CD4-positive, alpha-beta T cell treated with Interleukin-2 at 100 ng/mL for 4 hours (primary cell): ENCODE measurements around the gene PDE3B.
A peak's percentile ranks its signal among the peaks of the same experiment; 100 is the strongest.
"Not testable (repeated sequence)": the region's sequence is repeated elsewhere in the genome, so short reads cannot be mapped to it uniquely, and the experiment has no call there.

ENCODE experiments used
- DNase-seq: peaks from one replicate; pipeline ENCODE4 v3.0.0-alpha.2; 2020; ENCODE audit warnings: low spot score

The PDE3B gene

DNA sequence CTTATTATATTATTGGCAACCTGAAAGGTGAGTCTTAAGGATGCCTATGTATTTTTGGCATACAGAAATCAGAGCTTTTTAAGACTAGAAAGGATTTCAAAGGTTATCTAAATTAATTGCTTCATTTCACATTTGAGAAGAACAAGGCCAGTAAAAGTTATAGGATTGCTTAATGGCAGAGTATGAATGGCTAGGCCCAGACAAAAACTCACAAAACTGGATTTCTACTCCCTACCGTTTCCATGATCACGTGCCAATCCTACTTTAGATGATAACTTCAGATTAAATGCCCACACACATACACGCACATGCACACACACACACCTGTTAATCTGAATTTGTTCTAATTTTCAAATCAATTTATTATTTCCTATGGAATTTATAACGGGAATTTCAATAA, 1.8 kb upstream of the PDE3B start:
- no peak for DNase-seq

DNA sequence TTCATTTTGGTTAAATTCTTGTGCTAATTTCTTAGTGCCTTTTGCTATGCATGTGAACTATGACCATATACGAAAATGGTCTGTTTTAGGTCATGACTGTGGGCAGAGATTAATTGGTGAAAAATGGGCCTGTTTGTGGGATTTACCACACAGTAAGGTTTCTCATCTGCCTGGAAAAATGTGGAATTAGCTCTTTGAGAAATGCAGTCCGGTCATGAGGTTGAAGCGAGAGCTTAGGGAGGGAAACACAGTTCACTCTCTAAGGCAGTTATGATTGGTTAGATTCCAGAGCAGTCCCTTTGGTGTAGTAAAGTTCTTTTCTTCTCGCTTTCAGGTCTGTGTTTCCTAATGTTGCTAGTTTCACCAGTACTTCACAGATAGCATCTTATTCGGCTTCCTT, 1.2 kb upstream of the PDE3B start:
- no peak for DNase-seq

DNA sequence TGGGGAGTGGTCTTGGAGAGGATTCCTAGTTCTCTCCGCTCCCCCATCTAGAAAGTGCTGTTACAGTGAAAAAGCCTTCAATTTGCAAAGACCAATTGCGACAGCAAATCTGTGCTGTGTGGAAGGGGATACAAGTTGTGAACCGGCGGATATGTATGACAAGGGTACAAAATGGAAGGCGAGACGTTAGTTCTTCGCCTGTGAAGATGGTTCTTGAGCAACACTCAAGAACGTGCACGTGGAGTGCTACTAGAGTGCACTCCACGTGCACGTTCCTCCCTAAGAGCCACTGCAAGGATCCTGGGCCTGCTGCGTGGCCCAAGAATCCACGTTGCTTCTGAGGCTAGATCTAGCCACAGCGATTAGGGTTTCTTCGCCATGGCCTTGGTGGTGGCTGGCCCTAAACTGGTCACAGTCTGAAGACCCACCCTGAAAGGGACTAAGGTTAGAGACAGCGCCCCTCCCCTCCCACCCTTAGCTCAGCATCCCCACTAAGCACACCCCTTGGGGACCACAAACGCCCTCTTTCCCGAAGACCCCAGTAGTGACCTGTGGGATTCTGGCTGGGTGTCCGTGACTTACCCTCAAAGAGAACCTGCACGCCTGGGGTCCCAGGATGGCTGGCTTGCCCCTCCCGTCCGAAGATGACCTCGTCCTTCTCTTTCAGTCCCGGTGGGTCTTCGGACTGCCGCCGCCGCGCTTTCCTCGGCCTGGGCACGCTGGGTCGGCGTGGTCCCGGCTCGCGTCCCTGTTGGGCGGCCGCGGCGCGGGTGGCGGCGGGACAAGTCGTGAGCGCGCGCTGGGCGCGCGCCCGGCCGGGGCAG, 519 bp upstream of the PDE3B start:
- DNase-seq, result no peak

DNA sequence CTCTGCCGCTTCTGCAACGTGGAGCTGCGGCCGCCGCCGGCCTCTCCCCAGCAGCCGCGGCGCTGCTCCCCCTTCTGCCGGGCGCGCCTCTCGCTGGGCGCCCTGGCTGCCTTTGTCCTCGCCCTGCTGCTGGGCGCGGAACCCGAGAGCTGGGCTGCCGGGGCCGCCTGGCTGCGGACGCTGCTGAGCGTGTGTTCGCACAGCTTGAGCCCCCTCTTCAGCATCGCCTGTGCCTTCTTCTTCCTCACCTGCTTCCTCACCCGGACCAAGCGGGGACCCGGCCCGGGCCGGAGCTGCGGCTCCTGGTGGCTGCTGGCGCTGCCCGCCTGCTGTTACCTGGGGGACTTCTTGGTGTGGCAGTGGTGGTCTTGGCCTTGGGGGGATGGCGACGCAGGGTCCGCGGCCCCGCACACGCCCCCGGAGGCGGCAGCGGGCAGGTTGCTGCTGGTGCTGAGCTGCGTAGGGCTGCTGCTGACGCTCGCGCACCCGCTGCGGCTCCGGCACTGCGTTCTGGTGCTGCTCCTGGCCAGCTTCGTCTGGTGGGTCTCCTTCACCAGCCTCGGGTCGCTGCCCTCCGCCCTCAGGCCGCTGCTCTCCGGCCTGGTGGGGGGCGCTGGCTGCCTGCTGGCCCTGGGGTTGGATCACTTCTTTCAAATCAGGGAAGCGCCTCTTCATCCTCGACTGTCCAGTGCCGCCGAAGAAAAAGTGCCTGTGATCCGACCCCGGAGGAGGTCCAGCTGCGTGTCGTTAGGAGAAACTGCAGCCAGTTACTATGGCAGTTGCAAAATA, 816 bp downstream of the PDE3B start:
- peak; percentile 42 for DNase-seq

DNA sequence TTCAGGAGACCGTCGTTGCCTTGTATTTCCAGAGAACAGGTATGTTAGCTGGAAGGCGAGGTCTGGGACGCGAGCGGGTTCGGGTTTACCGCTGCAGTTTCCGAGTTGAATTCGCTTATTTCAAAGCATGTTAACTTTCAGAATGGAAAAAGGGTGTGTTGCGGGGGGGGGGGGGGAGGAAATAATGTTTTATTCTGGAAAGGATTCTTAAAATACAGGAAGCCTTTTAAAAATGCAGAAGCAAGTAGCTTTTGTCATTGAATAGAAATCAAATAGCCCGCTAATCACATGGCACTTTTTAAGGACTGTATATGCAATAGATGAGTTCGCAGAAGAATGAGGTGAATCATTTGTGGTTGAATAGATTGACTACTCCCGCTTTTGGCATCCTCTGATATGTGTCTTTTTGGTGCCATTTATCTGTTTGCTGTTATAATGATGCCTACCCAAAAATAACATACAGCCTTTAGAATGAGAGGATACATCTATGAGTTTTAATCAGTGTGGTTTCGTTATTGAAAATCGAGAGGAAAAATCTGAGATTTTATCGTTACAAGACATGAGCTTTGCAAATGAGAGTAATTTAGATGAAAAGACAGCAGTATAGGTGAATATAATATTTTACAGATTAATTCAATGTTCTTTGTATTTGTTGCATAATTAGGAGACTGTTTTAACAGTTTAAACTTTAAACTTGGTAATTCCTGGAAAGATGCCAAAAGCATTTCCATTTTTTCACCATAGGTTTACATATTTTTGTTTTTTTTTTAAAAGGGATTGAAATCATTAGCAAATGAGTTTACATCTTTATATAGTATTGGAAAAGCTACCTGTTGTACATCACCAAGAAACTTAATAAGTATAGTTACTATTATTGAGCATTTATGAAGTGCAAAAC, 1.7 kb downstream of the PDE3B start:
- peak; percentile 80 for DNase-seq

DNA sequence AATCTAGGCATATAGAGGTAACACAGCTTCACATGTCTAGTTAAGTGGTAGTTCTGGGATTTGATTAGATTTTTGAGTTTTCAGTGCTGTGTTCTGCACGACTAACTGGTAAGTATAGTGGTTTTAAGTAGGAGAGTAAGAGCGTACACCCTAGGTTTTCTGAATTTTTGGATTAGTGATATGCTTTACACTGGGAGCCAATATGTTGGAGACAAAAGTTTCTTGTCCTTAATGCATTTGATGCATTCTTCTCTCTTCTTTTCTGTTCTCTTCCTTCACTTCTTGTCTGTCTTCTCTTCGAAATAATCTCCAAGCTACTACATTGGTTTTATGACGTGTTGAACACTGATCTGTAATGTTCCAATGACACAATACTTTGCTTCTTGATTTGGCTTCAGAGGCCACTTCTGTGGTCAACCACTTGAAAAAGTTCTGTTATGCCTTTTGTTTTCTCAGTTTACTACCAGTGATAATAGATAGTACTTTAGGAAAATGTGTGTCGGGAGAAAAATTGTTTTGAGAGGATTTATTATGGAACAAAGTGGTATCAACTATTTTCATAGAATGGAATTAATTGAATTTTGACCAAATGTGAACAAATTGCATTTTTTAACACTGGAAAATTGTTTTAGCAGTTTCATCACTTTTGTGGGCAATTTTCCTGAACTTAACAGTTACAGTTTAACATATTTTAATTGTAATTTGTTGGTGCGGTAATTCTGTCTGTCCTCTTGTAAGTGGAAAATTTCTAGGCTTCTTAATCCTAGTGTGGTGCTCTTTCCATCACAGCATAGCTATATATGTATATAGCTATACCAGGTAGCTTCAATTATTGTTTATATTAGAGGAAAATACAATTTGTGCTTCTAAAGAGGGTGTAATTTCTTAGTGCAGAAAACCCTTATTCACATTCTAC, 2.6 kb downstream of the PDE3B start:
- no peak for DNase-seq

DNA sequence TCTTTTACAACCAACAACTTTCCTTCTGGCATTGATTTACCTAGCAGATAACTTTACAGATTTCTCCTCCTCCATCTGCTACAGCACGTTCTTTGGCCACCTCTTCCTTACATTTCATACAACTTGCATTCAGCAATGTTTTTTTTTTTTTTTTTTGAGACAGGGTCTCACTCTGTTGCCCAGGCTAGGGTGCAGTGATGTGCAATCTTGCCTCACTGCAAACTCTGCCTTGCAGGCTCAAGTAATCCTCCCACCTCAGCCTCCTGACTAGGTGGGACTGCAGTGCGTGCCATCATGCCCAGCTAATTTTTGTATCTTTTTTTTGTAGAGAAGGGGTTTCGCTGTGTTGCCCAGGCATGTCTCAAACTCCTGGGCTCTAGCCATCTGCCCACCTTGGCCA, 6.5 kb downstream of the PDE3B start:
- no peak for DNase-seq

DNA sequence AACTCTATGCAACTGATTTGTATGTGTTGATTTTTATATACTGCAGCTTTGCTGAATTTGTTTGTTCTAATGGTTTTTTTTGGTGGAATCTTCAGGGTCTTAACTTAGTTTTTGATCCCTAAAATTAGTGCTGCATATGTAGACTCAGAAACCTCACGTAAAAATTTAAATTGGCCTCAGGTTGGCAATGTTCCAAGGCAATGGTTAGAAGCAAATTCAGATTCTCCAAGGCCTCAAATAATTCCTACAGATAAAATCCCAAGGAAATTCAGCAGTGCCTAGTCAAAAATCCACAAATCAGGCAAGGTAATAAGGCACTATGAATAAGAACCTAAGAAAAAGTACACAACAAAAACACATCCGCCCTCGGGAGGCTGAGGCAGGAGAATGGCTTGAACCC, 9.5 kb downstream of the PDE3B start:
- DNase-seq, result no peak

DNA sequence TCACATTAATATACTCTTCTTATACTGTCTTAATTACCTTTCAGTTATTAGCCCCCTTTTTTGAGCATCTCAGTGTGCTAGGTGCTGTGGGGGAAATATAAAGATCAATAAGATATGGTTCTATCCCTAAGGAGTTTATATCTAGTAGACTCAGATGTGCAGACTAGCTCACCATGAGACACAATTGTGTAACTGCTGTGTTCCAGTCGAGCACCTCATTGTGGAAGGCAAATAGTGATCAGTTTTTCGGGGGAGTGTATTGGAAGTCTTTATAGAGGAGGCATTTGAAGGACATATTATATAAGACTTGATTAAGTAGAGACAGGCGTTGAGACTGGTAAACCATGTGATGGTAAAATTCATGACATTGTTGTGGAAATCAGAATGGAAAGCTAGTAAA, 11.8 kb downstream of the PDE3B start:
- no peak for DNase-seq

DNA sequence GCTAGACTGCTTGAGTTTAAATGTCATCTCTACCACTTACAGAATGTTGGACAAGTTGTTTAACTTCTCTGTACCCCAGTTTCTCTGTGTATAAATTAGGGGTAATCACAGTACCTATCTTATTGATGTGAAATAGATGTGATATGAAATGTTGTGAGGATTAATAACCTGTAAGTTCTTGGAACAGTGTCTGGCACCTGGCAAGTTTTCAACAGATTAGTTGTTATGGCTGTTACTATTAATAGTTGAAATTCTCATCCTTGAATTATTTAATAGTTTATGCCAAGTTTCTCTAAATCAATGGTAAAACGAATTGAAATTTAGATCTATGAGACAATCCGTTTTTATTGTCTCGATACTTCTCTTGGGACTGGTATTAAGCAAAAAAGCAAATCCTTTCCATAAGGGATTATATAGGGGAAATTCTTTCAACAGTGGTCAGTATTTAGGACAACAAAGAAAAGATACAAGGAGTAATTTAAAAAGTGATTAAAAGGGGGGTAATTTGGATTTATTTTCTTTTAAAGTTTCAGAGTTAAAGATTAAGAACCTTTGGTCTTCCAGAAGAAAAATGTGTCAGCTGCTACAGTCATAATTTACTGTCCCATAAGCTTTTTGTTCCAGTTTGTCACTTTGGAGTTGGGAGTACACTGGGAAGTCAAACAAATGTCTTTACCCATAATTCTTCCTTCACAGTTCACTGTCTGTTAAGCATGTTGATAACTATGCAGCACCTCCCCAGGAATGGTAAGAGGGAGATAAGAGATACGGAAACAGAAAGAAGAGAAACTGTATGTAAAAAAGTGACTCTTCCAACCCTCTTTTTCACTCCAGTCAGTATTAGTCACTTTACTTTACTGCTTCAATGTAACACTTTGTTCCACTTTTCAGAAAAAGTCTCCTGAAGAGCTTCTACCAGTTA, 13.2 kb downstream of the PDE3B start:
- no peak for DNase-seq

DNA sequence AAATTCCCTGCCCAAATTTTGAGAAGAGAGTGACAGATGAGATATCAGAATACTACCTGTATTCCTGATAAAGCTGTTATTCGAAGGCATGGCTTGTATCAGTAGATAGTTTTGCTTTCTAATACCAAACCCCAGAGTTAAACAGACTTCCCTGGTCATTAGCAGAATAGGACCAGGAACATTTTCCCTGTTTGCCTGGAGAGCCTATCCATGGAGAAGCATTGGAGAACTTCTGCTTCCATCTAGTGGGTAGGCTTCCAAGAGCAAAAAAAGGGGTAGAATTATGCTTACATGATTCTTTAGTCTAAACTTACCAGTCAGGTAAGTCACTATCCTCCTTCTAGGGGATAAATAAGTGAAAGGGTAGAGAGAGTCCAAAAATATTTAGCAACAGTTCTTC, 14.2 kb downstream of the PDE3B start:
- DNase-seq, result no peak

DNA sequence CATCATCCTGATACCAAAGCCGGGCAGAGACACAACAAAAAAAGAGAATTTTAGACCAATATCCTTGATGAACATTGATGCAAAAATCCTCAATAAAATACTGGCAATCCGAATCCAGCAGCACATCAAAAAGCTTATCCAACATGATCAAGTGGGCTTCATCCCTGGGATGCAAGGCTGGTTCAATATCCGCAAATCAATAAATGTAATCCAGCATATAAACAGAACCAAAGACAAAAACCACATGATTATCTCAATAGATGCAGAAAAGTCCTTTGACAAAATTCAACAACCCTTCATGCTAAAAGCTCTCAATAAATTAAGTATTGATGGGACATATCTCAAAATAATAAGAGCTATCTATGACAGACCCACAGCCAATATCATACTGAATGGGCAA, 21.3 kb downstream of the PDE3B start:
- not testable (repeated sequence) for DNase-seq

DNA sequence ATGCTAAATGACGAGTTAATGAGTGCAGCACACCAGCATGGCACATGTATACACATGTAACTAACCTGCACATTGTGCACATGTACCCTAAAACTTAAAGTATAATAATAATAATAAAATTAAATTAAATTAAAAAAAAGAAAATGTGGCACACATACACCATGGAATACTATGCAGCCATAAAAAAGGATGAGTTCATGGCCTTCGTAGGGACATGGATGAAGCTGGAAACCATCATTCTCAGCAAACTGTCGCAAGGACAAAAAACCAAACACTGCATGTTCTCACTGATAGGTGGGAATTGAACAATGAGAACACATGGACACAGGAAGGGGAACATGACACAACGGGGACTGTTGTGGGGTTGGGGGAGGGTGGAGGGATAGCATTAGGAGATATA, 23.7 kb downstream of the PDE3B start:
- not testable (repeated sequence) for DNase-seq

DNA sequence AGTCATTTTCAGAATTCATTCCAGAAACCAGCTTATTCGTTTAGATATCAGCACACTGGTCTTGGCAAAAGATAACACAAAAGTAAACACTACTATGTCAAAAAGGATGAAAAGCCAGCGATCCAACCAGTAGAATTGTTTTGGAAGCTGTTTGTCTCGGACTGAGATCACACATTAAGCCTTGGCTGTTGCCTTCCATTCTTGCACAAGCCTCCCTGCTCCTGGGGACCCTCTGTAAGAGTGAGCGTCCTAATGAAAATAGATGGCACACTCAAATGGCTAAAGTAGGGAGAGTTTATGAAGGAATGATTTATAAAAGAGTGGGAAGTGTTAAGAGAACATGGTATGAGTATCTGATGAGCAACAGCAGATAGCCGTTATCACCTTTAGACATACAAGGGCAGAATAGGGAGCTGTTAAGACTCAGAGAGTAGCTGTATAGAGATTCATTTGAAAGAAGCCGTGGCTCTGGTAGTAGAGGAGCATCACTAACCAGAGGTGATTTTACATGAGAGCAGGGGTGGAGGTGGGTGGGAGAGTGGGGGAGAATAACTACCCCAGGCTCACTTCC, 25.2 kb downstream of the PDE3B start:
- no peak for DNase-seq

DNA sequence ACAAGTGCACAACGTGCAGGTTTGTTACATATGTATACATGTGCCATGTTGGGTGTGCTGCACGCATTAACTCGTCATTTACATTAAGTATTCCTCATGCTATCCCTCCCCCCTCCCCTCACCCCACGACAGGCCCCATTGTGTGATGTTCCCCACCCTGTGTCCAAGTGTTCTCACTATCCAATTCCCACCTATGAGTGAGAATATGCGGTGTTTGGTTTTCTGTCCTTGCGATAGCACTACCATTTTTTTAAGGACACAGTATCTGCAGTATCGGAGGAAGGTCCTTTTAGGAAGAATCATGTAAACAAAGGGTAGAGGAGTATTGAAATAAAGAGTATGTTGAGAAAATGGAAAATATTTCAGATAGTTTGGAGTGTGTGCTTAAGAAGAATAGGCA, 25.9 kb downstream of the PDE3B start:
- no peak for DNase-seq

DNA sequence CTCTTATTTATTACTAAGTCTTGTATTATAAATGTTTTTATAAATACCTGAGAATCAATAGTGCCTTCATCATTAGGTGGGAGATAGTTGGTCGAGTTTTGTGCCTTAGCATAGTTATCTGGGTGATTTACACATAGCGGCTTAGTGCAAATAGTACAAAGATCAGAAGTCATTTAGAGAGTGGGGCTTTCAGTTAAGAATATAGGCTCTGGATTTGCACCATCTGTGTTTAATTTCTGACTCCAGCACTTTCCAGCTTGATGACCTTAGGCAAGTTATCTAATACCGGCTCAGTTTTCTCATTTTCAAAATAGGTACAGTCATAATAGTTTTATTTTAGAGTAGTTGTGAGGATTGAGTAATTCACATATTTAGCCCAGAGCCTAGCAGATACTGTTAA, 26.4 kb downstream of the PDE3B start:
- no peak for DNase-seq

DNA sequence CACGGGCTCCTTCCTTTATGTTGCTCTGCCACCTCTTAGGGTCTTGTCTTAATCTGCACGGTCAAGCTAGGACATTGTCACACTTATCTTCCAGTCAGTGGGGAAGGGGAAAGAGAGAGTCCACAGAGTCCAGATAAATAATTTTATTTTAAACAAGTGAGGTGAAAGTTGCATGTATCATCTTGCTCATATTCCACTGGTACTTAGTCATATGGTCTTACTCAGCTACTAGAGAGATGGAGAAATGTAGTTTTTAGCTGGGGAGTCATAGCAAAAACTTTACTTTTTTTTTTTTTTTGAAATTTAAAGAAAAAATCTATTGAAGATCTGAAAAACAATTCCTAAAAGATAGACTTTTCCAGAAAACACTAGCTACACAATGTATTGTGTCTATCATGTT, 29.0 kb downstream of the PDE3B start:
- no peak for DNase-seq

DNA sequence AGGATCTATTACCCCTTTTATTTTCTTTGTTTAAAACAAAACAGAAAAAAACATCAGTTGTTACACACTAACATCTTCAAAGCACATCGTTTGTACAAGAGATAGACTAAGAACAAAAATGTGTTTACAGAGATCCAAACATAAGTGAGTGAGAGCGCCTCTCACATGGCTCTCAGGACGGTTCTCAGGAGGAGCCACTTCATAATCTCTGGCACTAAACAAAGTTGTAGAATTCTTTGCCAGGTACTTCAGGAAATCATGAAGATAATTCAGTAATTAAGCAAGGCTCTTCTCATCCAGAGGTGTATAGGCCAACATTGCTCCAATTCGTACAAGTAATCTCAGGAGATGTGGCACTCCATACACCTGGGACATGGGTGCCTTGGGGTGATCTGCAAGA, 29.8 kb downstream of the PDE3B start:
- DNase-seq, result no peak

DNA sequence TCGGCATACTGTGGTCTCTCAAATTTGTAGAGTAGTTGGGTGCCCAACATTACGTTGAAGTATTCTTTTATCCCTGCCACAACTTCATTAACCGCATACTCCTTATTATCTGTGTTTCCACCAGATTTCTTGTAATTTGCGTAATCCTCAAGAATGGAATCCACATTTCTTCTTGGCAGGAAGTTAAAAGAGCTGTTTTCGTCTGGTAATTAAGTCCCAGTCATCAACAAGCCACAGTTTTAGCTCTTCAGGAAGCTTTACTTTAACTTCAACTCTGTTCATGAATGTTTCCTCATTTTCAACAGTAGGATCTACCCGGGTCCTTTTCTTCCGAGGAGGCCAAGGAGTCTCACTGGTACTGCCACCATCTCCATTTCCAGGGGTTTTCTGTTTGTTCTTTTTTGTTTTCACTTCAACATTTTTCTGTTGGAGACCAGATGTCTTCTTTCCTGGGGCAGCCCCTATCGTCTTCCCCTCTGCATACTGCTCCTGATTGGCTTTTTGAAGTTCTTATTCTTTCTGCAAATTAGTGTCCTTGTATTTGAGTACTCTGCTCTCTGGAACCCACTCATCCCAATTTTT, 30.3 kb downstream of the PDE3B start:
- DNase-seq, result no peak

DNA sequence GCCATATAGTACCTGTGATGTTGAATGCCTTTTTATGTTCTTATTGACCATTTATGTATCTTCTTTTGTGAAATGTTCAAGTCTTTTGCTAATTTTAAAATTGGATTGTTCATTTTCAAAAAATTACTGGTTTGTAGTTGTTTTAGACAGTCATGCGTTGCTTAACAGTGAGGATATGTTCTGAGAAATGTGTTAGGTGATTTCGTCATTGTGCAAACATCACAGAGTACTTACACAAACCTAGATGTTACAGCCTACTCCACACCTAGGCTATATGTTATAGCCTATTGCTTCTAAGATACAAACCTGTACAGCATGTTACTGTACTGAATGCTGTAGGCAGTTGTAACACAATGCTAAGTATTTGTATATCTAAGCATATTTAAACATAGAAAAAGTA, 32.5 kb downstream of the PDE3B start:
- DNase-seq, result no peak
